A673 (cell line): Measurements from ENCODE around the gene LDB2.

Source experiments
- CTCF ChIP-seq: fragments of 300-800, 200-600 bp; sonication (generic); conservative IDR thresholded peaks from 2 replicates; pipeline ENCODE4 v1.5.1; 2017; ENCODE audit warnings: low read depth, mild to moderate bottlenecking, antibody characterized with exemption, low read length, moderate library complexity, mixed read lengths
- EZH2 ChIP-seq: fragments of 200-600 bp; sonication (generic); IDR thresholded peaks from 2 replicates; pipeline ENCODE4 v1.6.1; 2017; ENCODE audit warnings: borderline replicate concordance, low read depth, mild to moderate bottlenecking, mixed read lengths, antibody characterized with exemption, low read length; ENCODE audit not compliant: poor library complexity, severe bottlenecking

- TF ChIP-seq CTCF (no peak), EZH2 (no peak)
Observed at GRCh38 chr4:16503421-16504100, 394.9 kb downstream of the LDB2 start.
